Calu3 (cell line): ENCODE results near the gene SLC5A1. TPM values are rescaled to one million over a fixed set of nuclear protein-coding genes. Genes with fewer than 3 reads are reported as not detected.

Source experiments
- BruUV-seq: library from RNA; stranded (reverse); fragments of 400-500 nt; replicated peaks from 2 replicates; lab custom pipeline; 2021; lab: Mats Ljungman, UMichigan
- CTCF ChIA-PET: fragments of 300-600 bp; sonication (Branson Sonifier 250); formaldehyde crosslinking; loops from one replicate; lab custom pipeline; 2022; ENCODE audit warnings: antibody characterized with exemption; lab: Charles Lee
- DNase-seq: peaks from one replicate; pipeline ENCODE4 v3.0.0; 2022
- H3K27ac Mint-ChIP-seq: one replicate; pipeline ENCODE4 v1.8.0; 2022; ENCODE audit warnings: mixed read lengths; ENCODE audit not compliant: unreplicated experiment
- H3K27me3 Mint-ChIP-seq: one replicate; pipeline ENCODE4 v1.8.0; 2022; ENCODE audit warnings: mixed read lengths; ENCODE audit not compliant: unreplicated experiment
- H3K36me3 Mint-ChIP-seq: one replicate; pipeline ENCODE4 v1.8.0; 2022; ENCODE audit warnings: mild to moderate bottlenecking, moderate library complexity, mixed read lengths; ENCODE audit not compliant: insufficient read depth, unreplicated experiment
- H3K4me1 Mint-ChIP-seq: one replicate; pipeline ENCODE4 v1.8.0; 2022; ENCODE audit warnings: mild to moderate bottlenecking, low read depth, mixed read lengths; ENCODE audit not compliant: unreplicated experiment
- H3K4me3 Mint-ChIP-seq: one replicate; pipeline ENCODE4 v1.8.0; 2022; ENCODE audit warnings: mild to moderate bottlenecking, low read depth, moderate library complexity, mixed read lengths; ENCODE audit not compliant: unreplicated experiment
- H3K9me3 Mint-ChIP-seq: one replicate; pipeline ENCODE4 v1.8.0; 2022; ENCODE audit warnings: low read depth, mixed read lengths; ENCODE audit not compliant: unreplicated experiment
- intact Hi-C: fragments of 100-400 bp; cut with micrococcal nuclease; formaldehyde crosslinking; loops from one replicate; pipeline ENCODE4 v1.10.0; 2022; ENCODE audit not compliant: unreplicated experiment
- total RNA-seq: library from RNA; stranded (reverse); gene quantifications from 2 replicates; pipeline ENCODE4 v1.2.3, GENCODE V29; 2022
- TF ChIP-seq, protein P1 (sequence below): fragments of 200-600 bp; IDR thresholded peaks from one replicate; pipeline ENCODE4 v1.8.0; 2022; ENCODE audit warnings: antibody characterized with exemption; ENCODE audit not compliant: unreplicated experiment

Gene SLC5A1
- total RNA-seq, 1 experiment from 2014 or later, result 8.6 TPM

- CTCF ChIA-PET, result no interaction called here
- intact Hi-C loops, result no loop called here
- no TSS peak for BruUV-seq
These were observed 10.1 kb downstream of the SLC5A1 start for GRCh38 chr22:32052936-32053791.

GRCh38 chr22:32055069-32055468, 12.0 kb downstream of the SLC5A1 start:
- H3K27me3 Mint-ChIP-seq, result no peaks in the 10 kb centered on the region
- intact Hi-C loops, result no loop called here
- DNase-seq, result no peak
- CTCF ChIA-PET, result interaction anchor here (0.8 kb wide), 1 partner anchor 12 kb away, joined by 3 read pairs; the partner anchor contains the start of gene SLC5A1
- peaks cover 31% of the 10 kb centered on the region for H3K4me1 Mint-ChIP-seq
- peaks cover 5% of the 10 kb centered on the region for H3K36me3 Mint-ChIP-seq
- H3K4me3 Mint-ChIP-seq, result no peak overlapping the region
- BruUV-seq, result no TSS peak
- no peak overlapping the region for H3K27ac Mint-ChIP-seq
- TF ChIP-seq, protein P1, sequence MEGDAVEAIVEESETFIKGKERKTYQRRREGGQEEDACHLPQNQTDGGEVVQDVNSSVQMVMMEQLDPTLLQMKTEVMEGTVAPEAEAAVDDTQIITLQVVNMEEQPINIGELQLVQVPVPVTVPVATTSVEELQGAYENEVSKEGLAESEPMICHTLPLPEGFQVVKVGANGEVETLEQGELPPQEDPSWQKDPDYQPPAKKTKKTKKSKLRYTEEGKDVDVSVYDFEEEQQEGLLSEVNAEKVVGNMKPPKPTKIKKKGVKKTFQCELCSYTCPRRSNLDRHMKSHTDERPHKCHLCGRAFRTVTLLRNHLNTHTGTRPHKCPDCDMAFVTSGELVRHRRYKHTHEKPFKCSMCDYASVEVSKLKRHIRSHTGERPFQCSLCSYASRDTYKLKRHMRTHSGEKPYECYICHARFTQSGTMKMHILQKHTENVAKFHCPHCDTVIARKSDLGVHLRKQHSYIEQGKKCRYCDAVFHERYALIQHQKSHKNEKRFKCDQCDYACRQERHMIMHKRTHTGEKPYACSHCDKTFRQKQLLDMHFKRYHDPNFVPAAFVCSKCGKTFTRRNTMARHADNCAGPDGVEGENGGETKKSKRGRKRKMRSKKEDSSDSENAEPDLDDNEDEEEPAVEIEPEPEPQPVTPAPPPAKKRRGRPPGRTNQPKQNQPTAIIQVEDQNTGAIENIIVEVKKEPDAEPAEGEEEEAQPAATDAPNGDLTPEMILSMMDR, result no peak
- H3K9me3 Mint-ChIP-seq, result no peaks in the 10 kb centered on the region

More at GRCh38 chr22:32052936-32053791, 10.1 kb downstream of the SLC5A1 start:
- H3K9me3 Mint-ChIP-seq, result no peaks in the 10 kb centered on the region
- H3K4me1 Mint-ChIP-seq, result peaks cover 33% of the 10 kb centered on the region
- H3K27me3 Mint-ChIP-seq, result no peaks in the 10 kb centered on the region
- DNase-seq, result no peak
- TF ChIP-seq, protein P1, result no peak
- H3K36me3 Mint-ChIP-seq, result peaks cover 5% of the 10 kb centered on the region
- no peak overlapping the region for H3K27ac Mint-ChIP-seq
- no peak overlapping the region for H3K4me3 Mint-ChIP-seq

DNA sequence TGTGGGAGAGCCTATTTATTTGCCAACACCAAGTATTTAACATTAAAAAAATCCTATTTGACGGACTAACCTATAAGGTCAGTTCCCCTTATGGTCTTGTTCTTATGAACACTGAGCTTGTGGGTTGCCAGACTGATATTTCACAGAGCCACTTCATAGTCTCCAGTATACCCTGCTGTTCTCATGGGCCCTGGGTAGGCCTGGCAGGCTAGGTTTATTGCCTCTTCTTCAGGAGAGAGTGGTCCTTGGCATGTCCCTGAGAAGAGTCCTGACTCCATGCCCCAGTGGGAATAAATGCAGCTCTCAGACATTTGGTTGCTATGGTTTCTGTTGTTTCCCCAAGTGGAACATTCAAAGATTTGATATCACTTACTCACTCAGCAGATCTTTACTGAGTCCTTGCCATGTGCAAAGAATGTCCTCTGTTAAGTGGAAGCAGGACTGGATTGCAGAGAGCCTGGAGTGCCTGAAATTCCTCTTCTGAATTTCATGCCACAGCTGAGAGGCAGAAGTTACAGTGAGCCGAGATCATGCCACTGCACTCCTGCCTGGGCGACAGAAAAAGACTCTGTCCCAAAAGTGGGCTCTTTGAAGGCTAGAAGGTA, 15.7 kb downstream of the SLC5A1 start:
- H3K4me1 Mint-ChIP-seq, result peaks cover 16% of the 10 kb centered on the region
- no peak for DNase-seq
- no TSS peak for BruUV-seq
- TF ChIP-seq, protein P1, result no peak
- CTCF ChIA-PET, result no interaction called here
- H3K27me3 Mint-ChIP-seq, result peaks cover 9% of the 10 kb centered on the region
- intact Hi-C loops, result no loop called here
- H3K36me3 Mint-ChIP-seq, result no peaks in the 10 kb centered on the region
- H3K27ac Mint-ChIP-seq, result peak overlapping the region; percentile 24
- no peaks in the 10 kb centered on the region for H3K9me3 Mint-ChIP-seq
- no peak overlapping the region for H3K4me3 Mint-ChIP-seq

DNA sequence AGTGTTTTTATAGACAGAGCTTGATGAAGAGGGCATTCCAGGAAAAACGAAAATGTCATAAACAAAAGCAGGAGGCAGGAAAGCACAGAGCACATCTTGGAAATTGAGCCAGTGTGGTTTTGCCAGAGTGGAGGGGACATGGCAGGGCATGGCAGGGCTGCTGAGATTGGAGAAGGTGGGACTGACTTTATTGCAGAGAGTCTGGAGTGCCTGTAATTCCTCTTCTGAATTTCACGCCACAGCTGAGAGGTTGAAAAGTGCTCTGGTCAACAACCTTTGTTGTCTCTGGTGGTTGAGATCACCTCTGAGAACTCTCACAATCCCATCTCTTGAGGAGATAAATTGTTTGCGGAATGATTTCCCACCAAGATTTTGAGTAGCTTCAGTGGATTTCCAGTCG, 16.4 kb downstream of the SLC5A1 start:
- TF ChIP-seq, protein P1, result no peak

More for the DNA sequence above, 16.4 kb downstream of the SLC5A1 start:
- intact Hi-C loops, result no loop called here
- Mint-ChIP-seq H3K4me1 (peaks cover 22% of the 10 kb centered on the region), H3K36me3 (no peaks in the 10 kb centered on the region), H3K27me3 (peaks cover 9% of the 10 kb centered on the region), H3K9me3 (no peaks in the 10 kb centered on the region), H3K4me3 (no peak overlapping the region), H3K27ac (peak overlapping the region; percentile 24)
- CTCF ChIA-PET, result no interaction called here
- no peak for DNase-seq
- no TSS peak for BruUV-seq
